ENCODE results near the gene LMO4. TPM values are rescaled to one million over a fixed set of nuclear protein-coding genes. Genes with fewer than 3 reads are reported as not detected.

Gene LMO4
- total RNA-seq, 1 experiment from 2014 or later: 88.9 TPM

GRCh38 chr1:87393445-87394085 lies 64.9 kb downstream of the LMO4 start (continued):
- no peak for TF ChIP-seq ZNF281 (CRISPR knock-in tag; IDR thresholded peaks at IDR 0.05)
- TF ChIP-seq, protein P1, sequence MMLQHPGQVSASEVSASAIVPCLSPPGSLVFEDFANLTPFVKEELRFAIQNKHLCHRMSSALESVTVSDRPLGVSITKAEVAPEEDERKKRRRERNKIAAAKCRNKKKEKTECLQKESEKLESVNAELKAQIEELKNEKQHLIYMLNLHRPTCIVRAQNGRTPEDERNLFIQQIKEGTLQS (CRISPR knock-in tag; conservative IDR thresholded peaks at IDR 0.05): no peak
- no peak for TF ChIP-seq FOXP1 (CRISPR knock-in tag; IDR thresholded peaks at IDR 0.05; ENCODE audit: borderline replicate concordance)
- TF ChIP-seq CBFB (CRISPR knock-in tag; IDR thresholded peaks at IDR 0.05; ENCODE audit: low read depth): no peak
- TF ChIP-seq NFYB (CRISPR knock-in tag; conservative IDR thresholded peaks at IDR 0.05; ENCODE audit: low read depth): no peak
- no peak for TF ChIP-seq CREB1 (CRISPR knock-in tag; IDR thresholded peaks at IDR 0.05)
- no peak for TF ChIP-seq FOXP4 (CRISPR knock-in tag; IDR thresholded peaks at IDR 0.05)

- TF ChIP-seq ETV6 (CRISPR knock-in tag; IDR thresholded peaks at IDR 0.05): no peak
- TF ChIP-seq CREB1 (CRISPR knock-in tag; IDR thresholded peaks at IDR 0.05): no peak
- no peak for TF ChIP-seq IRF2 (CRISPR knock-in tag; IDR thresholded peaks at IDR 0.05; ENCODE audit: borderline replicate concordance, low read depth)
- TF ChIP-seq, protein P2, sequence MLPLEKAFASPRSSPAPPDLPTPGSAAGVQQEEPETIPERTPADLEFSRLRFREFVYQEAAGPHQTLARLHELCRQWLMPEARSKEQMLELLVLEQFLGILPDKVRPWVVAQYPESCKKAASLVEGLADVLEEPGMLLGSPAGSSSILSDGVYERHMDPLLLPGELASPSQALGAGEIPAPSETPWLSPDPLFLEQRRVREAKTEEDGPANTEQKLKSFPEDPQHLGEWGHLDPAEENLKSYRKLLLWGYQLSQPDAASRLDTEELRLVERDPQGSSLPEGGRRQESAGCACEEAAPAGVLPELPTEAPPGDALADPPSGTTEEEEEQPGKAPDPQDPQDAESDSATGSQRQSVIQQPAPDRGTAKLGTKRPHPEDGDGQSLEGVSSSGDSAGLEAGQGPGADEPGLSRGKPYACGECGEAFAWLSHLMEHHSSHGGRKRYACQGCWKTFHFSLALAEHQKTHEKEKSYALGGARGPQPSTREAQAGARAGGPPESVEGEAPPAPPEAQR (CRISPR knock-in tag; IDR thresholded peaks at IDR 0.05): no peak
- no peak for TF ChIP-seq ZNF416 (CRISPR knock-in tag; IDR thresholded peaks at IDR 0.05)
- TF ChIP-seq MYBL2 (CRISPR knock-in tag; IDR thresholded peaks at IDR 0.05): no peak
- TF ChIP-seq ATF1 (CRISPR knock-in tag; IDR thresholded peaks at IDR 0.05): no peak
- TF ChIP-seq, protein P3, sequence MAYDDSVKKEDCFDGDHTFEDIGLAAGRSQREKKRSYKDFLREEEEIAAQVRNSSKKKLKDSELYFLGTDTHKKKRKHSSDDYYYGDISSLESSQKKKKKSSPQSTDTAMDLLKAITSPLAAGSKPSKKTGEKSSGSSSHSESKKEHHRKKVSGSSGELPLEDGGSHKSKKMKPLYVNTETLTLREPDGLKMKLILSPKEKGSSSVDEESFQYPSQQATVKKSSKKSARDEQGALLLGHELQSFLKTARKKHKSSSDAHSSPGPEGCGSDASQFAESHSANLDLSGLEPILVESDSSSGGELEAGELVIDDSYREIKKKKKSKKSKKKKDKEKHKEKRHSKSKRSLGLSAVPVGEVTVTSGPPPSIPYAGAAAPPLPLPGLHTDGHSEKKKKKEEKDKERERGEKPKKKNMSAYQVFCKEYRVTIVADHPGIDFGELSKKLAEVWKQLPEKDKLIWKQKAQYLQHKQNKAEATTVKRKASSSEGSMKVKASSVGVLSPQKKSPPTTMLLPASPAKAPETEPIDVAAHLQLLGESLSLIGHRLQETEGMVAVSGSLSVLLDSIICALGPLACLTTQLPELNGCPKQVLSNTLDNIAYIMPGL (CRISPR knock-in tag; IDR thresholded peaks at IDR 0.05): no peak
- TF ChIP-seq, protein P4, sequence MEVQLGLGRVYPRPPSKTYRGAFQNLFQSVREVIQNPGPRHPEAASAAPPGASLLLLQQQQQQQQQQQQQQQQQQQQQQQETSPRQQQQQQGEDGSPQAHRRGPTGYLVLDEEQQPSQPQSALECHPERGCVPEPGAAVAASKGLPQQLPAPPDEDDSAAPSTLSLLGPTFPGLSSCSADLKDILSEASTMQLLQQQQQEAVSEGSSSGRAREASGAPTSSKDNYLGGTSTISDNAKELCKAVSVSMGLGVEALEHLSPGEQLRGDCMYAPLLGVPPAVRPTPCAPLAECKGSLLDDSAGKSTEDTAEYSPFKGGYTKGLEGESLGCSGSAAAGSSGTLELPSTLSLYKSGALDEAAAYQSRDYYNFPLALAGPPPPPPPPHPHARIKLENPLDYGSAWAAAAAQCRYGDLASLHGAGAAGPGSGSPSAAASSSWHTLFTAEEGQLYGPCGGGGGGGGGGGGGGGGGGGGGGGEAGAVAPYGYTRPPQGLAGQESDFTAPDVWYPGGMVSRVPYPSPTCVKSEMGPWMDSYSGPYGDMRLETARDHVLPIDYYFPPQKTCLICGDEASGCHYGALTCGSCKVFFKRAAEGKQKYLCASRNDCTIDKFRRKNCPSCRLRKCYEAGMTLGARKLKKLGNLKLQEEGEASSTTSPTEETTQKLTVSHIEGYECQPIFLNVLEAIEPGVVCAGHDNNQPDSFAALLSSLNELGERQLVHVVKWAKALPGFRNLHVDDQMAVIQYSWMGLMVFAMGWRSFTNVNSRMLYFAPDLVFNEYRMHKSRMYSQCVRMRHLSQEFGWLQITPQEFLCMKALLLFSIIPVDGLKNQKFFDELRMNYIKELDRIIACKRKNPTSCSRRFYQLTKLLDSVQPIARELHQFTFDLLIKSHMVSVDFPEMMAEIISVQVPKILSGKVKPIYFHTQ (CRISPR knock-in tag; IDR thresholded peaks at IDR 0.05): no peak
- TF ChIP-seq AFF4 (CRISPR knock-in tag; IDR thresholded peaks at IDR 0.05; ENCODE audit: borderline replicate concordance): no peak
- no peak for TF ChIP-seq ZMAT4 (CRISPR knock-in tag; IDR thresholded peaks at IDR 0.05)
- TF ChIP-seq MAX (CRISPR knock-in tag; IDR thresholded peaks at IDR 0.05): no peak
- H3K4me1 Mint-ChIP-seq: no peaks in the 10 kb centered on the region; the same call in 1 of the 2 replicates
Observed at GRCh38 chr1:87394513-87394912, 65.8 kb downstream of the LMO4 start.

More at GRCh38 chr1:87394513-87394912, 65.8 kb downstream of the LMO4 start:
- ChIA-PET CTCF (interaction anchor here (1.3 kb wide), 1 partner anchor 60 kb away, joined by 4 read pairs; no protein-coding TSS in a partner anchor), POLR2A (interaction anchor here (1.4 kb wide), 1 partner anchor 9 kb away, joined by 4 read pairs; no protein-coding TSS in a partner anchor)
- no peaks in the 10 kb centered on the region for H3K27me3 Mint-ChIP-seq (ENCODE audit: low read depth)
- DNase-seq (ENCODE audit: low spot score) (no peak), ATAC-seq (peak; percentile 61)
- peaks cover 8% of the 10 kb centered on the region for H3K9me3 Mint-ChIP-seq
- no peak overlapping the region for H3K27ac Mint-ChIP-seq
- H3K36me3 Mint-ChIP-seq: no peaks in the 10 kb centered on the region
- no peak overlapping the region for H3K4me3 Mint-ChIP-seq

Measured in WTC11 (cell line).